A549 (cell line): ENCODE data around the gene NFIX. TPM values are rescaled to one million over a fixed set of nuclear protein-coding genes. Genes with fewer than 3 reads are reported as not detected.

ENCODE experiments used
- ATAC-seq, 2 experiments: fragments of 200-7000 bp in 1 of 2; fragments of >200 bp in 1 of 2; cut with Nextera tagmentation in 1 of 2; cut with Tn5 transposase in 1 of 2; 3 replicates each; pipeline versions ENCODE4 v1.8.0 to v1.9.1; 2018 to 2020; ENCODE audit warnings: mild to moderate bottlenecking in 1 of 2, moderate library complexity in 1 of 2
- CTCF ChIA-PET: fragments of 300-600 bp; sonication (Branson Sonifier 250); formaldehyde crosslinking; extraction: SDS; loops from one replicate; lab custom pipeline; 2021; ENCODE audit warnings: antibody characterized with exemption, inconsistent platforms; lab: Yijun Ruan, JAX
- POLR2A ChIA-PET: fragments of 350-600 bp; formaldehyde crosslinking; extraction: SDS; loops from one replicate; lab custom pipeline; 2021; ENCODE audit warnings: antibody characterized with exemption, inconsistent platforms; lab: Yijun Ruan, JAX
- DNase-seq, 2 experiments: peaks; one replicate each; pipeline versions ENCODE4 v3.0.0 to v3.0.0-alpha.2; 2011 to 2016; ENCODE audit warnings: low read depth in 1 of 2, low spot score in 1 of 2
- FAIRE-seq: peaks from 2 replicates; lab custom pipeline; 2011; peaks lifted over from hg19 to GRCh38; lab: Jason Lieb, UNC
- H3K27ac ChIP-seq, 2 experiments: fragments of >200 bp; sonication (Bioruptor Twin); formaldehyde crosslinking; 3 replicates each; pipeline ENCODE4 v1.5.1; 2016 to 2017
- H3K4me1 ChIP-seq: fragments of >200 bp; sonication (Bioruptor Twin); formaldehyde crosslinking; 3 replicates; pipeline ENCODE4 v1.6.1; 2016
- H3K4me2 ChIP-seq: fragments of >200 bp; sonication (Bioruptor Twin); formaldehyde crosslinking; 3 replicates; pipeline ENCODE4 v1.6.1; 2016
- H3K4me3 ChIP-seq: fragments of >200 bp; sonication (Bioruptor Twin); formaldehyde crosslinking; 3 replicates; pipeline ENCODE4 v1.5.1; 2016
- H3K9me3 ChIP-seq: fragments of >200 bp; sonication (Bioruptor Twin); formaldehyde crosslinking; 3 replicates; pipeline ENCODE4 v1.6.1; 2016
- BHLHE40 ChIP-seq: IDR thresholded peaks from 2 replicates; pipeline ENCODE4 v1.6.1; 2012; ENCODE audit warnings: low read depth, low read length, inconsistent platforms
- CTCF ChIP-seq: fragments of >200 bp; sonication (Bioruptor Twin); formaldehyde crosslinking; IDR thresholded peaks from 3 replicates; pipeline ENCODE4 v1.5.1; 2016
- EHF ChIP-seq: fragments of 250-450 bp; sonication (Bioruptor Pico); IDR thresholded peaks from 2 replicates; pipeline ENCODE4 v1.5.0; 2020; ENCODE audit warnings: mild to moderate bottlenecking
- FOSL2 ChIP-seq, 2 experiments: fragments of 450-650 bp in 1 of 2; fragments of >200 bp in 1 of 2; sonication (Bioruptor Twin) in 1 of 2; formaldehyde crosslinking; IDR thresholded peaks; 2 replicates each; pipeline versions ENCODE4 v1.5.0 to v1.6.1; 2016 to 2020; ENCODE audit warnings: mild to moderate bottlenecking in 1 of 2, moderate library complexity in 1 of 2
- HDAC2 ChIP-seq: fragments of 200-600 bp; sonication (generic); IDR thresholded peaks from 2 replicates; pipeline ENCODE4 v1.6.1; 2016
- JUNB ChIP-seq: fragments of >200 bp; sonication (Bioruptor Twin); formaldehyde crosslinking; IDR thresholded peaks from 2 replicates; pipeline ENCODE4 v1.6.1; 2016
- NFE2L2 ChIP-seq: fragments of 150-350 bp; conservative IDR thresholded peaks from 2 replicates; pipeline ENCODE4 v1.6.1; 2014; ENCODE audit warnings: low read length
- NPAS2 ChIP-seq: fragments of 250-450 bp; sonication (Bioruptor Pico); IDR thresholded peaks from 2 replicates; pipeline ENCODE4 v1.8.0; 2022; ENCODE audit warnings: mild to moderate bottlenecking, moderate library complexity, borderline replicate concordance
- RAD21 ChIP-seq, 2 experiments: fragments of >200 bp in 1 of 2; sonication (Bioruptor Twin) in 1 of 2; formaldehyde crosslinking in 1 of 2; IDR thresholded peaks in 1 of 2; conservative IDR thresholded peaks in 1 of 2; 2 replicates in 1 of 2; 3 replicates in 1 of 2; pipeline ENCODE4 v1.6.1; 2012 to 2018; ENCODE audit warnings: inconsistent platforms in 1 of 2
- RFX5 ChIP-seq: fragments of 450-650 bp; IDR thresholded peaks from 2 replicates; pipeline ENCODE4 v1.7.1; 2014; ENCODE audit warnings: antibody characterized with exemption, mild to moderate bottlenecking, moderate library complexity
- SMC3 ChIP-seq: fragments of >200 bp; sonication (Bioruptor Twin); formaldehyde crosslinking; IDR thresholded peaks from 3 replicates; pipeline ENCODE4 v1.6.1; 2018; ENCODE audit warnings: inconsistent platforms
- TP53 ChIP-seq: fragments of 250-450 bp; sonication (Bioruptor Pico); IDR thresholded peaks from 2 replicates; pipeline ENCODE4 v1.5.0; 2021; ENCODE audit warnings: mild to moderate bottlenecking, moderate library complexity
- ZFP36 ChIP-seq: fragments of 450-650 bp; IDR thresholded peaks from 2 replicates; pipeline ENCODE4 v1.6.1; 2014; ENCODE audit warnings: borderline replicate concordance; ENCODE audit not compliant: partially characterized antibody
- ZNF302 ChIP-seq: fragments of 250-450 bp; sonication (Bioruptor Pico); IDR thresholded peaks from 2 replicates; pipeline ENCODE4 v1.9.0; 2021; ENCODE audit warnings: inconsistent platforms, mild to moderate bottlenecking, moderate library complexity
- WGBS: methylation state at CpG from one replicate; pipeline ENCODE4 v1.1.6; 2017; ENCODE audit errors: missing lambda C conversion rate; 5-methylcytosine and 5-hydroxymethylcytosine counted together
- polyA plus RNA-seq, 4 experiments: library from polyadenylated mRNA; depleted of rRNA in 3 of 4; stranded (reverse); fragments of >200 nt; fragmentation: RNase III in 1 of 4; extraction: RNeasy Plus Mini Kit Qiagen cat#74134 plus additional on column Dnase treatment in 1 of 4; gene quantifications; 2 replicates in 3 of 4; 3 replicates in 1 of 4; pipeline ENCODE4 v1.2.3, GENCODE V29; 2011 to 2017
- TF ChIP-seq, protein P1 (sequence below): fragments of 250-450 bp; sonication (Bioruptor Pico); IDR thresholded peaks from 2 replicates; pipeline ENCODE4 v1.5.0; 2020; ENCODE audit warnings: low read depth, mild to moderate bottlenecking, moderate library complexity

Gene NFIX
- polyA plus RNA-seq, 2 of the 4 experiments (the other 2 are of a cell fraction) = 0.52 to 3.0 TPM

DNA sequence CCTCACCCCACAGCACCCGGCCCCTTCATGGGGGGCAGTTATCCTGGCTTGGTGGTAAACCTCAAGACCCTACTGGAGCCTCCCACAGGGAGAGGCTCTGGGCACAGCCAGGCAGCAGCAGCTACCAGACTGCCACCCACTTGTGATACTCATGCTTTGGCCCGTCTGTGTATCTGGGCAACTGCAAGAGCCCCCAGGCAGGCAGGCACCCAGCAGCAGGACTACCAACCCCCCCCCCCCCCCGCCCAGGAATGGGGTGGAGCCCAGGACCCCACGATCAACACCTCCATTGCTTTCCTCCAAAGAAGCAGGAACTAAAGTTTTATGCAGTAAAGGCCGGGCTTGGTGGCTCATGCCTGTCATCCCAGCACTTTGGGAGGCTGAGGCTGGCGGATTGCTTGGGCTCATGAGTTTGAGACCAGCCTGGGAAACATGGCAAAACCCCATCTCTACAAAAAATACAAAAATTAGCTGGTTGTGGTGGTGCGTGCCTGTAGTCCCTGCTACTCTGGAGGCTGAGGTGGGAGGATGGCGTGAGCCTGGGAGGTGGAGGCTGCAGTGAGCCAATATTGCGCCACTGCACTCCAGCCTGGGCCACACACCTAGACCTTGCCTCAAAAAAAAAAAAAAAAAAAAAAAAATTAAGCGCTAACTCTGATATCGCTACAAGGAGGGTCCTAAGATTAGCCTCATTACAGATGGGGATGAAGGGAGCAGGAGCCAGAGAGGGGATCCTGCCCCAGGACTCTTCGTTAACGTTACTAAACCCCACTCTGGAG, 108.5 kb downstream of the NFIX start:
- DNase-seq = no peak
- TF ChIP-seq HDAC2 (no peak), RFX5 (no peak), ZNF302 (CRISPR knock-in tag) (no peak), TP53 (CRISPR knock-in tag) (no peak)
- FAIRE-seq = no peak
- Histone ChIP-seq H3K4me3 (no peak overlapping the region), H3K9me3 (no peaks in the 10 kb centered on the region), H3K4me1 (no peaks in the 10 kb centered on the region), H3K4me2 (no peak overlapping the region), H3K27ac (no peak overlapping the region)
- ChIA-PET CTCF (interaction anchor here (1.3 to 3.9 kb wide), 4 partner anchors 10 to 135 kb away, joined by 3 to 23 read pairs (median 10); partner anchors contain the start of gene DAND5), POLR2A (no interaction called here)
- no peak for ATAC-seq
- 94% methylated on average over 10 of the region's 13 CpGs for whole genome bisulfite sequencing

DNA sequence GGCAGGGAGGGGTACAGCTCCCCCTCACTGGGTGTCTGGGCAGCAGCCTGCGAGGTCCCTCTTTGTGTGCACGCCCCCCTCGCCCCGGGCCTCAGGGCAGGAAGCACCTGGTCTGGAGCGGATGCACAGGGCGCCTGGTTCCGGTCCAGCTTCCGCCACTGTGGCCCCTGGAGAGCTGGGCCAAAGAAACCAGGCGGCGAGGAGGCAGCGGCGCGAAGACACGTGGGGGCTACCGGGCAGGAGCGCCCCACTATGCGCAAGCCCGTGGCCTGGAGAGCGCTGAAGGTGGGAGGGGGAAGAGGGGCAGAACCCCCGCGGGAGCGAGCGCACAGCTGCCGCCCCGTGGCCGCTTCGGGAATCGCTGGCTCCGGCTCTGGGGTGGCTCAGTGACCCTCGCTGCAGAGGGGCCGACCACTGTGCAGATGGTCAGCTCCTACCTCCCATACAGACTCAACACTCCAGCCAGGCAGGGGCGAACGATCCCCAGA, 109.1 kb downstream of the NFIX start:
- H3K9me3 ChIP-seq = no peaks in the 10 kb centered on the region
- CTCF ChIA-PET = interaction anchor here (1.0 to 3.9 kb wide), 7 partner anchors 8 to 136 kb away, joined by 3 to 23 read pairs (median 5); partner anchors contain the start of gene DAND5
- no peak overlapping the region for H3K4me2 ChIP-seq
- ATAC-seq = peak in 1 of 2 experiments; percentile 59; a peak in 3 of 6 replicates
- H3K4me1 ChIP-seq = no peaks in the 10 kb centered on the region
- TF ChIP-seq JUNB (no peak), CTCF (peak; percentile 34; the same call in 2 of the 3 replicates), ZFP36 (no peak), SMC3 (peak; percentile 35; the same call in 2 of the 3 replicates), RAD21 (conservative IDR thresholded peaks at IDR 0.05 in 1 of 2, IDR thresholded peaks at IDR 0.05 in 1 of 2) (peak in 1 of 2 experiments; percentile 6; a peak in 1 of 5 replicates)
- peak in 1 of 2 experiments; percentile 31 for DNase-seq
- H3K27ac ChIP-seq = no peak overlapping the region
- POLR2A ChIA-PET = no interaction called here
- WGBS = 69% methylated on average over 22 of the region's 33 CpGs
- FAIRE-seq = no peak
- H3K4me3 ChIP-seq = no peak overlapping the region

- POLR2A ChIA-PET = no interaction called here
- no peak overlapping the region for H3K27ac ChIP-seq
- CTCF ChIA-PET = interaction anchor here (1.0 to 3.9 kb wide), 9 partner anchors 9 to 140 kb away, joined by 3 to 23 read pairs (median 5); partner anchors contain the start of gene DAND5
- H3K4me3 ChIP-seq = no peak overlapping the region
- WGBS = 92% methylated on average over 19 of the region's 29 CpGs
- no peaks in the 10 kb centered on the region for H3K9me3 ChIP-seq
- ATAC-seq (no peak), FAIRE-seq (no peak), DNase-seq (no peak)
- H3K4me1 ChIP-seq = no peaks in the 10 kb centered on the region
- TF ChIP-seq BHLHE40 = no peak
- TF ChIP-seq FOSL2 (IDR thresholded peaks at IDR 0.05) = no peak
- no peak for TF ChIP-seq FOSL2 (CRISPR knock-in tag; IDR thresholded peaks at IDR 0.05)
- TF ChIP-seq, protein P1, sequence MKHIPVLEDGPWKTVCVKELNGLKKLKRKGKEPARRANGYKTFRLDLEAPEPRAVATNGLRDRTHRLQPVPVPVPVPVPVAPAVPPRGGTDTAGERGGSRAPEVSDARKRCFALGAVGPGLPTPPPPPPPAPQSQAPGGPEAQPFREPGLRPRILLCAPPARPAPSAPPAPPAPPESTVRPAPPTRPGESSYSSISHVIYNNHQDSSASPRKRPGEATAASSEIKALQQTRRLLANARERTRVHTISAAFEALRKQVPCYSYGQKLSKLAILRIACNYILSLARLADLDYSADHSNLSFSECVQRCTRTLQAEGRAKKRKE (CRISPR knock-in tag) = no peak
- no peak for TF ChIP-seq NPAS2 (CRISPR knock-in tag)
- TF ChIP-seq EHF (CRISPR knock-in tag) = no peak
- no peak for TF ChIP-seq NFE2L2
- H3K4me2 ChIP-seq = no peak overlapping the region
These were observed 109.8 kb downstream of the NFIX start for GRCh38 chr19:13104848-13105711.
